ENCODE data around the gene CXXC5. TPM values are rescaled to one million over a fixed set of nuclear protein-coding genes. Genes with fewer than 3 reads are reported as not detected.
A peak's percentile ranks its signal among the peaks of the same experiment; 100 is the strongest.

Gene CXXC5
- total and polyA plus RNA-seq, 9 of the 15 experiments (the other 6 are each of a cell fraction or from before 2014, with no cell fraction given) = 1.9 to 123 (median 45.8) TPM

- 0 out of 4 replicates have a peak, but pooled peaks of 1 of the 2 experiments have one; percentile 68 for TF ChIP-seq KDM4B (IDR thresholded peaks at IDR 0.05; ENCODE audit: borderline replicate concordance in 2 of 2, low read depth in 1 of 2)
- TF ChIP-seq MTA3 (IDR thresholded peaks at IDR 0.05; ENCODE audit: borderline replicate concordance) = peak; percentile 65
- no peak for TF ChIP-seq NBN (IDR thresholded peaks at IDR 0.05; ENCODE audit: low read depth)
- TF ChIP-seq POLR2AphosphoS5 (IDR thresholded peaks at IDR 0.05; ENCODE audit: control insufficient read depth, insufficient read depth, low read depth, low read length) = 0 out of 2 replicates have a peak, but pooled peaks have one; percentile 38
- peak in 1 of 2 experiments; percentile 29; a peak in 1 of 4 replicates for TF ChIP-seq KDM1A (IDR thresholded peaks at IDR 0.05)
- peak; percentile 46 for TF ChIP-seq JUND (IDR thresholded peaks at IDR 0.05; ENCODE audit: borderline replicate concordance, low read depth, low read length)
- no peak; the same call in 2 of the 3 replicates for TF ChIP-seq JUND (tag; IDR thresholded peaks at IDR 0.05; ENCODE audit: borderline replicate concordance, low read depth, low read length)
- peak; percentile 62 for TF ChIP-seq HMGN3 (IDR thresholded peaks at IDR 0.05; ENCODE audit: borderline replicate concordance, extremely low read depth, insufficient read length, low read depth, low read length)
- TF ChIP-seq NCOA6 (IDR thresholded peaks at IDR 0.05) = no peak
- TF ChIP-seq MNT (conservative IDR thresholded peaks at IDR 0.05) = peak in 1 of 2 experiments; percentile 49; a peak in 1 of 4 replicates
- peak; percentile 74 for TF ChIP-seq TAF1 (IDR thresholded peaks at IDR 0.05; ENCODE audit: control insufficient read depth, extremely low read depth, insufficient read depth, low read length, severe bottlenecking)
- 0 out of 2 replicates have a peak, but pooled peaks have one; percentile 34 for TF ChIP-seq FOSL1 (tag; conservative IDR thresholded peaks at IDR 0.05)
- 0 out of 2 replicates have a peak, but pooled peaks have one; percentile 12 for TF ChIP-seq MAX (CRISPR knock-in tag; IDR thresholded peaks at IDR 0.05)
- peak; percentile 91 for TF ChIP-seq NEUROD1 (IDR thresholded peaks at IDR 0.05; ENCODE audit: borderline replicate concordance, low read depth, low read length, partially characterized antibody)
- TF ChIP-seq CTCF (IDR thresholded peaks at IDR 0.05 in 2 of 3, conservative IDR thresholded peaks at IDR 0.05 in 1 of 3; ENCODE audit: insufficient read depth in 2 of 3, low read depth in 1 of 3, low read length in 3 of 3) = 0 out of 6 replicates have a peak, but pooled peaks of 1 of the 3 experiments have one; percentile 5
- TF ChIP-seq UBTF (IDR thresholded peaks at IDR 0.05; ENCODE audit: borderline replicate concordance in 1 of 2, low read depth in 2 of 2, low read length in 2 of 2) = peak; percentile 62 to 77; a peak in 2 of 4 replicates
- TF ChIP-seq ZC3H8 (IDR thresholded peaks at IDR 0.05) = no peak
- peak; percentile 47; the same call in 1 of the 2 replicates for TF ChIP-seq CBX1 (IDR thresholded peaks at IDR 0.05; ENCODE audit: low read depth)
Observed at GRCh38 chr5:139648205-139649081, at the start of gene CXXC5 (continued).

Measured in K562 (cell line).